GM21447 (cell line): Measurements from ENCODE around the gene SYT17.

Experiments
- ATAC-seq: cut with Tn5 transposase; IDR thresholded peaks from one replicate; pipeline ENCODE4 v1.9.1; 2021; ENCODE audit not compliant: unreplicated experiment

Gene SYT17

GRCh38 chr16:19245326-19245925, 77.4 kb downstream of the SYT17 start:
- no peak for ATAC-seq

- ATAC-seq: no peak
These were observed 84.9 kb downstream of the SYT17 start for GRCh38 chr16:19252904-19253303.

GRCh38 chr16:19254611-19255010, 86.6 kb downstream of the SYT17 start:
- ATAC-seq: no peak

GRCh38 chr16:19264123-19264673, 96.2 kb downstream of the SYT17 start:
- no peak for ATAC-seq

GRCh38 chr16:19265380-19265930, 97.4 kb downstream of the SYT17 start:
- no peak for ATAC-seq

GRCh38 chr16:19266774-19267173, 98.7 kb downstream of the SYT17 start:
- ATAC-seq: no peak

GRCh38 chr16:19269098-19269497, 101.1 kb downstream of the SYT17 start:
- no peak for ATAC-seq

GRCh38 chr16:19274165-19274797, 106.2 kb downstream of the SYT17 start:
- no peak for ATAC-seq

GRCh38 chr16:19278403-19278802, 110.4 kb downstream of the SYT17 start:
- ATAC-seq: no peak

GRCh38 chr16:19281246-19281645, 113.2 kb downstream of the SYT17 start:
- no peak for ATAC-seq

- no peak for ATAC-seq
These were observed 114.1 kb downstream of the SYT17 start for GRCh38 chr16:19282101-19282500.

GRCh38 chr16:19283637-19284036, 115.6 kb downstream of the SYT17 start:
- ATAC-seq: no peak

- ATAC-seq: no peak
These were observed 116.2 kb downstream of the SYT17 start for GRCh38 chr16:19284207-19284606.

- ATAC-seq: no peak
These were observed 117.4 kb downstream of the SYT17 start, which contains the start of gene CLEC19A for GRCh38 chr16:19285431-19285830. Gene CLEC19A, plus strand, starts transcription at chr16:19285731. Its CDS starts 121 bp downstream, at chr16:19285852.

- ATAC-seq: no peak
These were observed 118.8 kb downstream of the SYT17 start for GRCh38 chr16:19286827-19287226.

- ATAC-seq: no peak
These were observed 119.2 kb downstream of the SYT17 start for GRCh38 chr16:19287241-19287640.

GRCh38 chr16:19288872-19289799, 121.1 kb downstream of the SYT17 start:
- no peak for ATAC-seq

GRCh38 chr16:19289811-19290485, 121.9 kb downstream of the SYT17 start:
- no peak for ATAC-seq

- ATAC-seq: no peak
These were observed 122.8 kb downstream of the SYT17 start for GRCh38 chr16:19290860-19291259.

- no peak for ATAC-seq
These were observed 123.4 kb downstream of the SYT17 start for GRCh38 chr16:19291475-19291874.

GRCh38 chr16:19292186-19292585, 124.1 kb downstream of the SYT17 start:
- no peak for ATAC-seq
